Panc1 (cell line): ENCODE data around the gene MTO1.

Experiments
- POLR2AphosphoS5 ChIP-seq: IDR thresholded peaks from 2 replicates; pipeline ENCODE4 v1.6.1; 2012; ENCODE audit warnings: mild to moderate bottlenecking, low read depth, low read length, moderate library complexity
- SIN3A ChIP-seq: IDR thresholded peaks from 2 replicates; pipeline ENCODE4 v1.6.1; 2012; ENCODE audit warnings: low read depth, mild to moderate bottlenecking, low read length, moderate library complexity, borderline replicate concordance; ENCODE audit not compliant: insufficient read depth
- TCF7L2 ChIP-seq: IDR thresholded peaks from 2 replicates; pipeline ENCODE4 v1.6.1; 2011; ENCODE audit warnings: mild to moderate bottlenecking, low read depth, low read length, inconsistent platforms
- TF ChIP-seq, protein P1 (sequence below): fragments of 450-650 bp; IDR thresholded peaks from 2 replicates; pipeline ENCODE4 v1.5.1; 2017; ENCODE audit warnings: mild to moderate bottlenecking

DNA sequence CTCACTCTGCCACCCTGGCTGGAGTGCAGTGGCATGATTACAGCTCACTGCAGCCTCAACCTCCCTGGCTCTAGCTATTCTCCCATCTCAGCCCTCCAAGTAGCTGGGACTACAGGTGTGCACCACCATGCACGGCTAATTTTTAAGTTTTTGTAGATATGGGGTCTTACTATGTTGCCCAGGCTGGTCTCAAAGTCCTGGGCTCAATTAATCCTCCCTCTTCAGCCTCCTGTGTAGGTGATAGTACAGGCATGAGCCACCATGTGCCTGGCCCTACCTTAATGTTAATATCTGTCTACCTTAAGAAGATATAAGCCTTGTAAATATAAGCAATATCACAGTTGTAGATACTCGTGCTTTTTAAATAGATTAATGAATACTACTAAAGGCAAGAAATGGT, 42.6 kb downstream of the MTO1 start:
- TF ChIP-seq, protein P1, sequence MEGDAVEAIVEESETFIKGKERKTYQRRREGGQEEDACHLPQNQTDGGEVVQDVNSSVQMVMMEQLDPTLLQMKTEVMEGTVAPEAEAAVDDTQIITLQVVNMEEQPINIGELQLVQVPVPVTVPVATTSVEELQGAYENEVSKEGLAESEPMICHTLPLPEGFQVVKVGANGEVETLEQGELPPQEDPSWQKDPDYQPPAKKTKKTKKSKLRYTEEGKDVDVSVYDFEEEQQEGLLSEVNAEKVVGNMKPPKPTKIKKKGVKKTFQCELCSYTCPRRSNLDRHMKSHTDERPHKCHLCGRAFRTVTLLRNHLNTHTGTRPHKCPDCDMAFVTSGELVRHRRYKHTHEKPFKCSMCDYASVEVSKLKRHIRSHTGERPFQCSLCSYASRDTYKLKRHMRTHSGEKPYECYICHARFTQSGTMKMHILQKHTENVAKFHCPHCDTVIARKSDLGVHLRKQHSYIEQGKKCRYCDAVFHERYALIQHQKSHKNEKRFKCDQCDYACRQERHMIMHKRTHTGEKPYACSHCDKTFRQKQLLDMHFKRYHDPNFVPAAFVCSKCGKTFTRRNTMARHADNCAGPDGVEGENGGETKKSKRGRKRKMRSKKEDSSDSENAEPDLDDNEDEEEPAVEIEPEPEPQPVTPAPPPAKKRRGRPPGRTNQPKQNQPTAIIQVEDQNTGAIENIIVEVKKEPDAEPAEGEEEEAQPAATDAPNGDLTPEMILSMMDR, result no peak
- TF ChIP-seq SIN3A (no peak), TCF7L2 (no peak), POLR2AphosphoS5 (no peak)
